SHP77 (cell line): Measurements from ENCODE around the gene SBK2.
"Not testable (repeated sequence)": the region's sequence is repeated elsewhere in the genome, so short reads cannot be mapped to it uniquely, and the experiment has no call there.

Source experiments
- DNase-seq, 2 experiments: peaks; one replicate each; lab custom pipeline; 2025; lab: John Stamatoyannopoulos, UW

The SBK2 gene, protein sequence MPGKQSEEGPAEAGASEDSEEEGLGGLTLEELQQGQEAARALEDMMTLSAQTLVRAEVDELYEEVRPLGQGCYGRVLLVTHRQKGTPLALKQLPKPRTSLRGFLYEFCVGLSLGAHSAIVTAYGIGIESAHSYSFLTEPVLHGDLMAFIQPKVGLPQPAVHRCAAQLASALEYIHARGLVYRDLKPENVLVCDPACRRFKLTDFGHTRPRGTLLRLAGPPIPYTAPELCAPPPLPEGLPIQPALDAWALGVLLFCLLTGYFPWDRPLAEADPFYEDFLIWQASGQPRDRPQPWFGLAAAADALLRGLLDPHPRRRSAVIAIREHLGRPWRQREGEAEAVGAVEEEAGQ

GRCh38 chr19:55536951-55537740, at the start of gene SBK2:
Gene SBK2, minus strand, starts transcription at chr19:55537133. Its CDS starts 839 bp downstream, at chr19:55536294.
- peak; percentile 14 to 34 for DNase-seq

GRCh38 chr19:55585658-55586339, 48.9 kb upstream of the SBK2 start:
- peak in 1 of 2 experiments; percentile 67 for DNase-seq

- DNase-seq, result no peak
Measured at GRCh38 chr19:55584871-55585270, 47.9 kb upstream of the SBK2 start.

DNA sequence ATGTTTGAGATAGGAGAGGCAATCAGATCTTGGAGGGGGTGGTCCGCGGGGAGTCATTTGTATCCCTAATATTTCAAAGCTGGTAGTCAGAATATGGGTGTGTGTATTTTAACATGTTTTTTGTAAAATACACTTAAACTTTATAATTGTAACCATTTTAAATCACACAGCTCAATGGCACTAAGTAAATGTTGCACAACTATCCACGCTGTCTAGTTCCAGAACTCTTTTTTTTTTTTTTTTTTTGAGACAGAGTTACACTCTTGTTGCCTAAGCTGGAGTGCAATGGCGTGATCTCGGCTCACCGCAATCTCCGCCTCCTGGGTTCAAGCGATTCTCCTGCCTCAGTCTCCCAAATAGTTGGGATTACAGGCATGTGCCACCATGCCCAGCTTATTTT, 47.0 kb upstream of the SBK2 start:
- DNase-seq, result not testable (repeated sequence)

- not testable (repeated sequence) for DNase-seq
Measured at GRCh38 chr19:55582284-55582683, 45.4 kb upstream of the SBK2 start.

DNA sequence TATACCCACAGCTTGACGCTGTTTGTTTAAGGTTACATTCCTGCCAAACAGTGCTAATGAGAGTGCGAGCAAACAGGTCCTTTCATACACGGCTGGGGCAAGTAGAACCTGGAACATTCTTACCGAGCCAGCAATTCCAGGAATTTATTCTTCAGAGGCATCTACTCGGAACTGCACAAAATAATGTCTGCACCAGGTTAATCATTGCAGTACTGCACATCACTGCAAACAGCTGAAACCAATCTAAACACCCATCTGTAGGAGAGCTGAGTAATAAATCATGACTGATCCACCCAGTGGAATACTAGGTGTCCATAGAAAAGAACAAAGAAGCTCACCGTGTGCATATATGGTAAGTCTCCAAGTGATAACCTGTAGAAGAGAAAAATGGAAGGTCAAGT, 44.9 kb upstream of the SBK2 start:
- DNase-seq, result peak in 1 of 2 experiments; percentile 5

GRCh38 chr19:55581145-55581822, 44.4 kb upstream of the SBK2 start:
- DNase-seq, result peak in 1 of 2 experiments; percentile 58

GRCh38 chr19:55580628-55581144, 43.8 kb upstream of the SBK2 start, which contains the start of gene ZNF579:
Gene ZNF579, minus strand, starts transcription at chr19:55580848. Its CDS starts 1,209 bp downstream, at chr19:55579639.
- peak; percentile 84 to 91 for DNase-seq

DNA sequence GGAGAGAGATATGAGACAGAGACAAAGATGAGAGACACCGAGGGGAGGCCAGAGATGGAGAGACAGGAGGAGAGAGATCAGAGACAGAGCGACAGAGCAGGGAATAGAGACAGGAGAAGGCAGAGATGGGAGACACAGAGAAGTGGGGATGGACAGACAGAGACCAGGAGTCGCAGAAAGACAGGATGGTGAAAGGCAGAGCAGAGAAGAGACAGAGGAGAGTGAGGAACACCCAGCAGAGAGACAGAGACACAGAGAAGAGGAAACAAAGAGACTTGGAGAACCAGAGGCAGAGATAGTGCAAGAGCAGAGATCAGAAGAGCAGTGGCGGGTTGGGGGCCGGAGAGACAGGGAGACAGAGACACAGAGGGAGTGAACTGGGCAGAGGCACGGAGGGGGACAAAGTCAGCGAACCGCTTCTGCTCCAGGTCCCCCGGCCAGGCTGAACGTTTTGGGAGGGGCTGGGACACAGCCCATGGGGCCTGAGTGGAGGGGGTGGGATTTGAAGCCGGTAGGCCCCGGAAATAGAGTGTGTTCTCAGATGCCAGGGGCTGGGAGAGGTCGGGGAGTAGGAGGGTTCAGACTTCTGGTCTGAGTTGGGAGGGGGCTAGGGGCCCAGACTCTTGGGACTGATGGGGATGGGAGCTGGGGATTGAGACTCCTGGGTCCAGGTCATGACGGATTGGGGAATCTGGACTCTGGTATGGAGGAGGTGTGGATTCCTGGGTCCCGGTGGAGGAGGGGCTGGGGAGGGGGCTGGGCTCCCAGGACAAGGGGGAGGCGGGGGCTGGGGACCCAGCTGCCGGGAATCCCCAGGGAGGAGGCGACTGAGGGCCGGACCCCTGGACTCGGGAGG, 43.1 kb upstream of the SBK2 start:
- DNase-seq, result no peak

DNA sequence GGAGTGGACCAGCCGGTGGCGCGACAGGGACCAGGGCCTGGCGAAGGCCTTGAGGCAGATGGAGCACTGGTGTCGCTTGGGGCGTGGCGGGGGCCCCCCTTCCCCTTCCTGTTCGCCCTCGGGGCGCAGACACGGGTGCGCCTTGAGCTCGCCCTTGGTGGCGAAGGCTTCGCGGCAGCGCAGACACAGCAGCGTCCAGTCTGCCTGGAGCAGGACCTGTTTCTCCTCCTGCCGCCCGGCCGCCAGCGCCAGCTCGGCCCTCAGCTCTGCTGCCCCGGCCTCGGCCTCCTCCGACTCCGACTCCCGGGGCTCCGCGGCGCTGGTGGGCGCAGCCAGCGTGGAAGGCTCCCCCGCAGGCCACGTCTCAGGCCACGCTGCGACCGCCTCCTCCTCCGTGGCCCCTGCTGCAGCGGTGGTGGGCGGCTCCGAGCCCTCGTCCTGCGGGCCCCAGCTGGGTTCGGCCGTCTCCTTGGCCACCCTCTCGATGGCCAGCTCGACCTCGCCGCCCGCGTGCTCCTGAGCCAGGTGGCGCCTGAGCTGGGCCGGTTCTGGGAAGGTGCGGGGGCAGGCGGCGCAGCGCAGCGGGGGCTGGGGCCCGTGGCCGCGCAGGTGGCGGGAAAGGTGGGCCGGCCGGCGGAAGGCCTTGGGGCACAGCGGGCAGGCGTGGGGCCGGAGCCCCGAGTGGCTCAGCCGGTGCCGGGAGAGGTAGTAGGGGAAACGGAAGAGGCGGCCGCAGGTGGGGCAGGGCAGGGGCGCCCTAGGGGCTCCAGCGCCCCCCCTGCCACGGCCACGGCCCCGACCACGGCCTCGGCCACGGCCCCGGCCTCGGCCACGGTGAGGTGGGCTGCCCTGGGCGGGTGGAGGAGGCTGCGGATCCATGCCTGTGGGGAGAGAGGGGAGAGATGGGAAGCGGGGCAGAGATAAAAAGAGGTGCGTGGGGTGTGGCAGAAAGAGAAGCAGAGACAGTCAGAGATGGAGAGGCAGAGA, 42.1 kb upstream of the SBK2 start:
- DNase-seq, result no peak

DNA sequence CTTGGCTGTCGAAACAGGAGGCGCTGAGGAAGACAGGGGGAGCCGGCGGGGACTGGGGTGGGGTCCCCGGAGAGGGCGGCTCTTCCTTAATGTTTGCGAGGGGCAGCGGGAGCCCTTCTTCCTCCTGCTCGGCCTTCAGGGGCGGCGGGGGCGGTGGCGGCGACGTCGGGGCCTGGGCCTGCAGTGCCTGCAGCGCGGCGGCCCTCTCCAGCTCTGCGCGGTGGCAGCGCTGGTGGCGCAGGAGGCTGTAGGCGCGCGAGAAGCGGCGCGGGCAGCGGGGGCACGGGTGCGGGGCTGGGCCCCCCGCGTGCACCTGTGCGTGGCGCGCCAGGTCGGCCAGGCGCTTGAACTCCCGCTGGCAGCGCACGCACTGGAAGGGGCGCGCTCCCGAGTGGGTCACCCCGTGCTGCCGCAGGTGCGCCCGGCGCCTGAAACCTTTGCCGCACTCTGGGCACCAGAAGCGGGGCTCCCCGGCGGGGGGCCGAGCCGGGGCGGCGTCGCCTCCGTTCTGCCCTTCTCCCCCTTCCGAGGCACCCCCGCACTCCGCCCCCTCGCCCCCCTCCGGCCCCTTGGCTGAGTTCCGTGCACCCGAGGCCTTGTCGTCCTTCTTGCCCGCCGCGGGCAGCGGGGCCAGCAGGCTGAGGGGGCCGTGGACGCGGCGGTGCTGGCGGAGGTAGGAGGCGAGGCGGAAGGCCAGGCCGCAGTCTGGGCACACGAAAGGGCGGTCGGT, 41.3 kb upstream of the SBK2 start:
- no peak for DNase-seq

DNA sequence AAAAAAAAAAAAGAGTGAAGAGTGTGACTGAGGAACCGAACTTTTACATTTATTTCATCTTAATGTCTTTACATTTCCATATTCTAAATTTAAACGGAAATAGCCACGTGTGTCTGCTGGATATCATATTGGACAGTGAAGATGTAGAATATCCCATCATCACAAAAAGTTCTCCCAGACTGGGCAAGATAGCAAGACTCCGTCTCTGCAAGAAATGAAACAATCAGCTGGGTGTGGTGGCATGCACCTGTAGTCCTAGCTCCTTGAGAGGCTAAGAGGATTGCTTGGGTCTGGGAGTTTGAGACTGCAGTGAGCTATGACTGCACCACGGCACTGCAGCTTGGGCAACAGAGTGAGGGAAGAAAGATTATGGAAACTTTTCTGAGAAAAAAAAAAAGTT, 39.8 kb upstream of the SBK2 start:
- DNase-seq, result no peak

GRCh38 chr19:55573929-55574328, 37.0 kb upstream of the SBK2 start:
- DNase-seq, result not testable (repeated sequence)

- DNase-seq, result not testable (repeated sequence)
Measured at GRCh38 chr19:55569477-55569876, 32.5 kb upstream of the SBK2 start.

DNA sequence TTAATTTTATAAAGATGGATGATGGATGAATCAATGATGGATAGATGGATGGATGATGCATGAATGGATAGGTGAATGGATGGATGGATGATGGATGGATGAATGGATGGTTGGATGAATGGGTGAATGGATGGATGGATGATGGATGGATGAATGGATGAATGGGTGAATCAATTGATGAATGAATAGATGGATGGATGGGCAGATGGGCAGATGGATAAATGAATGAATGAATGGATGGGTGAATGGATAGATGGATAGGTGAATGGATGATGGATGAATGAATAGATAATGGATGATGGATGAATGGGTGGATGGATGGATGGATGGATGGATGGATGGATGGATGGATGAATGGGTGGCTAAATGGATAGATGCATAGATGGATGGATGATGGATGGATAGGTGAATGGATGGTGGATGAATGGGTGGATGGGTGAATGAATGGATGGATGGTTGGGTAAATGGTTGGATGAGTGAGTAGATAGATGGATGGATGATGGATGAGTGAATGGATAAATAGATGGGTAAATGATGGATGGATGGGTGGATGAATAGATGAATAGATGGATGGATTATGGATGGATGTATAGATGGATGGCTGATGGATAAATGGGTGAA, 30.9 kb upstream of the SBK2 start:
- no peak for DNase-seq

DNA sequence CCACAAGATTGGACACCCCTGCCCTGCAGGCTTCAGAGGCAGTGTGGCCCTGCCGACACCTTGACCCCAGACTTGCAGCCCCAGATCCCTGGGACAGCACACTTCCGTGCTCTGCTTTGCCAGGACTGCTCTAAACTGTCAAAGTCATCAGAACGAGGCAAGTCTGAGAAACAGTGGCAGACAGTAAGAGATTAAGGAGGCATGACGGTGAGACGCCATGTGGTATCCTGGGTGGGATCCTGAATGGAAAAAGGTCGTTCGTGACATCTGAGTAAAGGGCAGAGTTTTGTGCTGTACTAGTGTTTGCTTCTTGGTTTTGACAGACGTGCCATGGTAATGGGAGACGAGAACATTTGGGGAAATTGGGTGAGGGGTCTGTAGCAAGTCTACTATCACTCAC, 29.9 kb upstream of the SBK2 start:
- DNase-seq, result no peak

DNA sequence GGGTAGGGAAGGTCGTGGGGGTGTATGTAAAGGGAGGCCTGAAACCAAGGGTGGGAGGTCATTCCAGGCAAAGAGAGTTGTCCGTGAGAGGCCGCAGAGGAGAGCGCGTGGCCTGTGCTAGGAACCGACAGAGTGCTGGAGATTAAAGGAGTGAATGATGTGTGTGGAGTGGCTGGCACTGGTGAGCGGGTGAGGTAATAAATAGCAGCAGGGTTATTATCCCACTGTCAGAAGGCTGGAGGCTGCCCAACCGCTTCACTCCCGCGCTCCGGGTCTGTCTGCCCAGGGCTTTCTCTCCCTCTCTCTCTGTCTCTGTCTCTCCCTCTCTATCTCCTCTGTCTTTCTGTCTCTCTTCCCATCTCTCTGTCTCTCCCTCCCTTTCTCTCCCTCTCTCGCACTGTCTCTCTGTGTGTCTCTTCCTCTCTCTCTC, 26.3 kb upstream of the SBK2 start:
- peak in 1 of 2 experiments; percentile 25 for DNase-seq

DNA sequence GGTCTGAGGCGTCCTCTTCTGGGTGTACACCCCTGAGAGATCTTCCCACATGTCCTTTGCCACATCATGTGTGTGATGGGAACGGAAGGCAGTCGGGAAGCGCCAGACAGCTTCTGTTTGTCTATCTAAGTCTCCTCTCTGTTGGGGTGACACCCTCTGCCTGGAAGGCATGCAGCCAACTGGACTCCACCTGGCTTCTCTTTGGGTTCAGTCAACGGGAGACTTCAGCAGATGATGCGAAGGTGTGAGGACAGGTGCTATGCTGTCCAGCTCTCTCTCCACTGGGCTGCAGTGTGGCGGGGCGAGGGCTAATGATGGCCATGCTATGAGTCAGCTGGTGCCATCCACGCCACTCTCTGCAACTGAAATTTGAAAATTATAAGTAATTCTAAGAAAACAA, 22.8 kb upstream of the SBK2 start:
- DNase-seq, result peak; percentile 13 to 40
